Ovary (tissue), 9 donors: ENCODE measurements around the gene ALPI. TPM values are rescaled to one million over a fixed set of nuclear protein-coding genes. Genes with fewer than 3 reads are reported as not detected.
A peak's percentile ranks its signal among the peaks of the same experiment; 100 is the strongest.

Experiments
- DNase-seq, 5 donors: peaks; one replicate each; pipeline ENCODE4 v3.0.0-alpha.2; 2019 to 2020
- H3K27ac ChIP-seq, 2 donors: fragments of 200-600 bp; one replicate each; pipeline versions ENCODE4 v1.5.1 to v1.8.0; 2019 to 2022
- H3K27me3 ChIP-seq: fragments of 200-600 bp; one replicate; pipeline ENCODE4 v1.8.0; 2022
- H3K36me3 ChIP-seq: fragments of 200-600 bp; sonication (generic); one replicate; pipeline ENCODE4 v1.5.1; 2019
- H3K4me1 ChIP-seq: one replicate; pipeline ENCODE4 v1.8.1; 2013; ENCODE audit warnings: mild to moderate bottlenecking, moderate library complexity; ENCODE audit not compliant: insufficient read depth
- H3K4me3 ChIP-seq: fragments of 200-600 bp; sonication (generic); one replicate; pipeline ENCODE4 v1.5.1; 2017
- H3K9me3 ChIP-seq, 2 donors: fragments of 200-600 bp in 1 of 2; sonication (generic) in 1 of 2; one replicate each; pipeline versions ENCODE4 v1.5.1 to v1.8.1; 2013 to 2019; ENCODE audit warnings: mild to moderate bottlenecking in 1 of 2, moderate library complexity in 1 of 2
- CTCF ChIP-seq, 3 donors: fragments of 450-650 bp in 2 of 3; fragments of 200-600 bp in 1 of 3; IDR thresholded peaks; one replicate each; pipeline versions ENCODE4 v1.5.1 to v1.8.0; 2016 to 2022; ENCODE audit warnings: antibody characterized with exemption in 3 of 3, mild to moderate bottlenecking in 1 of 3
- EP300 ChIP-seq: sonication (generic); formaldehyde crosslinking; IDR thresholded peaks from one replicate; pipeline ENCODE4 v1.6.1; 2017; ENCODE audit warnings: antibody characterized with exemption
- POLR2A ChIP-seq: fragments of 450-650 bp; IDR thresholded peaks from one replicate; pipeline ENCODE4 v1.6.1; 2017; ENCODE audit warnings: antibody characterized with exemption, mild to moderate bottlenecking, moderate library complexity
- WGBS, 3 donors: extraction: QIAGEN DNeasy Blood & Tissue Kit in 1 of 3; methylation state at CpG; one replicate each; pipeline versions ENCODE4 v1.1.5 to v1.1.7; 2013 to 2017; 5-methylcytosine and 5-hydroxymethylcytosine counted together
- intact Hi-C, 4 donors: fragments of 100-400 bp; cut with DNase I; formaldehyde crosslinking; loops; one replicate each; pipeline versions ENCODE4 v1.11.0 to v1.15.1; 2022 to 2023
- polyA plus RNA-seq, 2 donors: library from polyadenylated mRNA; stranded (reverse); fragments of 200-250 nt in 1 of 2; fragments of 350-450 nt in 1 of 2; fragmentation: Illumina TruSeq in 1 of 2; extraction: RNeasy Lipid Tissue Mini Kit (QIAGEN cat#74804) in 1 of 2; gene quantifications; one replicate each; pipeline ENCODE4 v1.2.3, GENCODE V29; 2013 to 2014
- total RNA-seq, 7 donors: library from RNA; depleted of rRNA in 2 of 7; stranded (reverse); fragments of >200 nt in 2 of 7; fragmentation: NEBNext Ultra II Directional in 3 of 7; extraction: Animal tissue kit (Norgen Biotek cat#: 25700) in 3 of 7; gene quantifications; one replicate each; pipeline versions ENCODE4 v1.1.0 to v1.2.4, GENCODE V29; 2016 to 2023
- donor health status: DM: no; HTN: no; CAD: no; lungs with moderate emphysema.
- donor health status: DM: no; HTN: no; CAD: no.
- donor health status: Bipolar disorder and iron deficiency.
- donor health status: DM: yes; HTN: yes; CAD: no.
- donor health status: DM: no; HTN: no; CAD: no.
- donor health status: DM: yes; HTN: yes; CAD: no.

Gene ALPI
- total and polyA plus RNA-seq, 9 donors = 0.72 TPM; not detected in 8

- Histone ChIP-seq H3K4me3 (no peak overlapping the region), H3K4me1 (peaks cover 3% of the 10 kb centered on the region), H3K27me3 (no peaks in the 10 kb centered on the region), H3K36me3 (no peaks in the 10 kb centered on the region), H3K27ac (no peak overlapping the region), H3K9me3 (no peaks in the 10 kb centered on the region)
- intact Hi-C loops = loop anchor here in 3 of 4 donors (5.0 to 10.0 kb wide), 3 partner anchors 111 to 528 kb away; partner anchors contain the start of gene NPPC (in 1 of the 3)
- peak in 1 of 5 donors; percentile 8 for DNase-seq
- 90 to 97% (median 95%) methylated on average over 4 of the region's 4 CpGs for WGBS, 3 donors
- TF ChIP-seq CTCF (IDR thresholded peaks at IDR 0.05) (no peak), EP300 (no peak), POLR2A (no peak)
These were observed 20.6 kb upstream of the ALPI start for GRCh38 chr2:232435375-232435648.

DNA sequence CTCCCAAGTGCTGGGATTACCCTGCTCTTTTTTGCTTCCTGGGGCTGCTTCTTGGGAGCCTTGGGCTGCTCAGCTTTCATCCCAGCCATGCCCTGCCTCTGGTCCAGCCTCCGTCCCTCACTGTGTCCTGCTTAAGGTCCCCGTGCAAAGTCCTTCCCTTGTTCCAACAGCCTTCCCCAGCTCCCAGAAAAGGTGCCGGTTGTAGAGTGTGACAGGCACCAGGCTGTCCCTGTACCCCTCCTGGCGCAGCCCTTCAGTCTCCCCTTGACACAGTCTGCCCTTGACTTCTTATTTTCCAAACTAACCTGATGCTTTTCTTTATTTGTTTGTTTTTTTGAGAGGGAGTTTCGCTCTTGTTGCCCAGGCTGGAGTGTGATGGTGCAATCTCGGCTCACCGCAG is 20.1 kb upstream of the ALPI start:
- intact Hi-C loops = loop anchor here in 3 of 4 donors (5.0 to 10.0 kb wide), 3 partner anchors 111 to 529 kb away; partner anchors contain the start of gene NPPC (in 1 of the 3)
- H3K4me3 ChIP-seq = no peak overlapping the region

DNA sequence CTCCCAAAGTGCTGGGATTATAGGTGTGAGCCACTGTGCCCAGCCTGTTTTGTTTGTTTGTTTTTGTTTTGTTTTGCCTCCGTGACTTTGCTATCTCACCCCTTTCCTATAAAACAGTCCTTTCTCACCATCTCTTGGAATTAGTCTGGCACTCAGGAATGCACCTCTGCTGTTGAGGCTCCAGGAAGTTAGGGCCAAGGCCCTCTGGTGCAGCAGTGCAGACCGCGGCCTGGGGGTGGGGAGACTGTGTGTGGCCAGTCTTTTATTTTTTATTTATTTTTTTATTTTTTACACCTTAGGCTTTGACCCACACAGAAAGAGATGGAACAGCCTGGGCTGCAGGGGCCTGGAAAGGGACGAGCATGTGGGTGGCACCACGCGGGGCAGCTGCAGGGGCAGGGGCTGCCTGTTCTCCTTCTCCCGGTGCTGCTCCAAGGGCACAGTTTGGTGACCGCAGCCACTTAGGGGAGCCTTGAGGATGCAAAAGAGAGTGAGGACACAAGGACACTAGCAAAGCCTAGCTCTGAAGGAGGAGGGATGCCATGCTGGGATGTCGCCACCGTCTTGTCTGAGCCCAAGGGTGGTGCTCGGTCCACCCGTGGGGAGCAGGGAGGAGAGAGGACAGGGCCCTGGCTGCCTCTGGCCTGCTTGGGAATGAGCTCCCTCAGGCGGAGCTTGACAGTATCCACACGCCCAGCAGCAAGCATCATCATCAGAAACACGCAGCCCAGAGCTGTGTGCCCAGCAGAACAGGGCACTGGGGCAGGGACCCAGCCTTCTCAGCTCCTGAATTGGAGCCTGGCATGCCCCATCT is 19.4 kb upstream of the ALPI start:
- intact Hi-C loops = loop anchor here in 3 of 4 donors (5.0 to 10.0 kb wide), 3 partner anchors 112 to 529 kb away; partner anchors contain the start of gene NPPC (in 1 of the 3)
- TF ChIP-seq POLR2A (no peak), CTCF (IDR thresholded peaks at IDR 0.05) (no peak), EP300 (no peak)
- WGBS, 3 donors = 71 to 78% (median 76%) methylated on average over 15 of the region's 15 CpGs
- no peaks in the 10 kb centered on the region for H3K9me3 ChIP-seq
- peaks cover 3% of the 10 kb centered on the region for H3K4me1 ChIP-seq
- no peak for DNase-seq
- no peak overlapping the region for H3K4me3 ChIP-seq
- H3K36me3 ChIP-seq = no peaks in the 10 kb centered on the region
- no peak overlapping the region for H3K27ac ChIP-seq
- no peaks in the 10 kb centered on the region for H3K27me3 ChIP-seq

More for the DNA sequence above, 20.1 kb upstream of the ALPI start:
- Histone ChIP-seq H3K4me1 (peaks cover 3% of the 10 kb centered on the region), H3K27me3 (no peaks in the 10 kb centered on the region), H3K36me3 (no peaks in the 10 kb centered on the region), H3K27ac (no peak overlapping the region), H3K9me3 (no peaks in the 10 kb centered on the region)
- no peak for TF ChIP-seq EP300
- no peak for TF ChIP-seq POLR2A
- no peak for TF ChIP-seq CTCF (IDR thresholded peaks at IDR 0.05)
- WGBS, 3 donors = 90 to 93% (median 92%) methylated on average over 7 of the region's 7 CpGs
- peak in 1 of 5 donors; percentile 4 for DNase-seq

GRCh38 chr2:232437195-232437571 is 18.8 kb upstream of the ALPI start:
- Histone ChIP-seq H3K9me3 (no peaks in the 10 kb centered on the region), H3K4me1 (peaks cover 3% of the 10 kb centered on the region), H3K4me3 (no peak overlapping the region), H3K36me3 (no peaks in the 10 kb centered on the region), H3K27me3 (no peaks in the 10 kb centered on the region), H3K27ac (no peak overlapping the region)
- intact Hi-C loops = loop anchor here in 3 of 4 donors (5.0 to 10.0 kb wide), 3 partner anchors 112 to 530 kb away; partner anchors contain the start of gene NPPC (in 1 of the 3)
- no peak for DNase-seq
- TF ChIP-seq POLR2A (no peak), EP300 (no peak)
- WGBS, 3 donors = 89 to 92% (median 90%) methylated on average over 12 of the region's 12 CpGs

GRCh38 chr2:232438091-232438490 is 17.9 kb upstream of the ALPI start:
- H3K27me3 ChIP-seq = no peaks in the 10 kb centered on the region
- WGBS, 3 donors = 86 to 91% (median 89%) methylated on average over 12 of the region's 12 CpGs
- no peak for TF ChIP-seq POLR2A
- TF ChIP-seq EP300 = no peak
- TF ChIP-seq CTCF (IDR thresholded peaks at IDR 0.05) = no peak
- H3K36me3 ChIP-seq = no peaks in the 10 kb centered on the region
- H3K27ac ChIP-seq = no peak overlapping the region
- intact Hi-C loops = loop anchor here in 3 of 4 donors (5.0 to 10.0 kb wide), 3 partner anchors 113 to 531 kb away; partner anchors contain the start of gene NPPC (in 1 of the 3)
- no peak overlapping the region for H3K4me3 ChIP-seq
- DNase-seq = peak in 1 of 5 donors; percentile 8
- peaks cover 3% of the 10 kb centered on the region for H3K4me1 ChIP-seq
- no peaks in the 10 kb centered on the region for H3K9me3 ChIP-seq
